Keratinocyte (primary cell): Measurements from ENCODE around the gene CD300H. TPM values are rescaled to one million over a fixed set of nuclear protein-coding genes. Genes with fewer than 3 reads are reported as not detected.

Experiments
- DNase-seq: peaks from one replicate; pipeline ENCODE4 v3.0.0-alpha.2; 2011; ENCODE audit warnings: low read depth, missing footprints, low spot score
- FAIRE-seq: peaks from 2 replicates; lab custom pipeline; 2011; peaks lifted over from hg19 to GRCh38; lab: Jason Lieb, UNC
- H2AFZ ChIP-seq: 2 replicates; pipeline ENCODE4 v1.6.0; 2012; ENCODE audit warnings: low read length, control low read depth, inconsistent platforms; ENCODE audit not compliant: control insufficient read depth
- H3K27ac ChIP-seq: 2 replicates; pipeline ENCODE4 v1.5.1; 2011; ENCODE audit warnings: low read length; ENCODE audit not compliant: control insufficient read depth, insufficient read depth
- H3K27me3 ChIP-seq: 3 replicates; pipeline ENCODE4 v1.6.0; 2011; ENCODE audit warnings: low read length; ENCODE audit not compliant: control insufficient read depth, insufficient read depth; ENCODE audit errors: extremely low read depth
- H3K36me3 ChIP-seq, 2 experiments: 2 replicates in 1 of 2; 3 replicates in 1 of 2; pipeline ENCODE4 v1.5.1; 2011; ENCODE audit warnings: low read length in 2 of 2, mild to moderate bottlenecking in 1 of 2; ENCODE audit not compliant: control insufficient read depth in 2 of 2, insufficient read depth in 2 of 2; ENCODE audit errors: extremely low read depth in 1 of 2
- H3K4me1 ChIP-seq: 3 replicates; pipeline ENCODE4 v1.5.1; 2011; ENCODE audit warnings: low read length; ENCODE audit not compliant: control insufficient read depth, insufficient read depth; ENCODE audit errors: extremely low read depth
- H3K4me2 ChIP-seq: 3 replicates; pipeline ENCODE4 v1.6.0; 2011; ENCODE audit warnings: low read depth, low read length; ENCODE audit not compliant: control insufficient read depth, insufficient read depth; ENCODE audit errors: extremely low read depth
- H3K4me3 ChIP-seq, 3 experiments: fragments of 200-600 bp in 1 of 3; sonication (generic) in 1 of 3; 2 replicates in 2 of 3; 3 replicates in 1 of 3; pipeline ENCODE4 v1.5.1; 2011 to 2016; ENCODE audit warnings: low read length in 3 of 3, mild to moderate bottlenecking in 3 of 3, control low read depth in 2 of 3, inconsistent platforms in 1 of 3, low read depth in 1 of 3, mixed read lengths in 1 of 3, mixed run types in 1 of 3, moderate library complexity in 1 of 3; ENCODE audit not compliant: control insufficient read depth in 2 of 3, insufficient read depth in 2 of 3; ENCODE audit errors: extremely low read depth in 1 of 3
- H3K79me2 ChIP-seq: 2 replicates; pipeline ENCODE4 v1.6.0; 2012; ENCODE audit warnings: low read length; ENCODE audit not compliant: control insufficient read depth, insufficient read depth
- H3K9ac ChIP-seq: 3 replicates; pipeline ENCODE4 v1.6.0; 2011; ENCODE audit warnings: low read length; ENCODE audit not compliant: control insufficient read depth, insufficient read depth; ENCODE audit errors: extremely low read depth
- H3K9me1 ChIP-seq: 3 replicates; pipeline ENCODE4 v1.6.0; 2011; ENCODE audit warnings: low read length; ENCODE audit not compliant: control insufficient read depth, insufficient read depth; ENCODE audit errors: extremely low read depth
- H3K9me3 ChIP-seq: 2 replicates; pipeline ENCODE4 v1.5.1; 2012; ENCODE audit warnings: low read depth, low read length; ENCODE audit not compliant: control insufficient read depth
- H4K20me1 ChIP-seq: 3 replicates; pipeline ENCODE4 v1.6.0; 2011; ENCODE audit warnings: low read length; ENCODE audit not compliant: control insufficient read depth, insufficient read depth; ENCODE audit errors: extremely low read depth
- CTCF ChIP-seq, 3 experiments: IDR thresholded peaks in 1 of 3; conservative IDR thresholded peaks in 1 of 3; optimal IDR thresholded peaks in 1 of 3; 2 replicates in 2 of 3; 3 replicates in 1 of 3; pipeline versions ENCODE3 to v1.5.1; 2011; ENCODE audit warnings: low read length in 3 of 3, mild to moderate bottlenecking in 3 of 3, moderate library complexity in 2 of 3, control low read depth in 1 of 3, inconsistent platforms in 1 of 3; ENCODE audit not compliant: insufficient read depth in 2 of 3; ENCODE audit errors: extremely low read depth in 1 of 3
- EZH2 ChIP-seq: IDR thresholded peaks from one replicate; pipeline ENCODE4 v1.6.1; 2012; ENCODE audit warnings: inconsistent platforms, mild to moderate bottlenecking, low read length, moderate library complexity
- dilution Hi-C: fragments of 300-500 bp; cut with MboI; formaldehyde crosslinking; loops from one replicate; pipeline ENCODE4 v1.7.0; 2020; ENCODE audit warnings: low sequenced_read_pairs; ENCODE audit not compliant: extremely low pct_ligation_motif_present
- polyA plus RNA-seq, 5 experiments: library from polyadenylated mRNA; depleted of rRNA in 3 of 5; stranded (reverse) in 3 of 5; stranded (forward) in 1 of 5; unstranded in 1 of 5; fragments of >200 nt; gene quantifications; 1 replicate in 1 of 5; 2 replicates in 3 of 5; 3 replicates in 1 of 5; pipeline versions ENCODE4 v1.2.1 to v1.2.3, GENCODE V29; 2011 to 2012; ENCODE audit warnings: missing spikeins in 2 of 5, low read depth in 1 of 5, low replicate concordance in 1 of 5

CD300H gene
- polyA plus RNA-seq, 1 donor (not counting 4 experiments of a cell fraction or from before 2014, with no cell fraction given), result not detected

- H3K36me3 ChIP-seq, result no peaks in the 10 kb centered on the region
- no peaks in the 10 kb centered on the region for H3K79me2 ChIP-seq
- H3K9ac ChIP-seq, result no peak overlapping the region
- no peaks in the 10 kb centered on the region for H4K20me1 ChIP-seq
- peaks cover 11% of the 10 kb centered on the region for H3K27me3 ChIP-seq
- H3K4me3 ChIP-seq, result no peak overlapping the region
- TF ChIP-seq EZH2 (no peak), CTCF (optimal IDR thresholded peaks at IDR 0.05 in 1 of 3, IDR thresholded peaks at IDR 0.05 in 1 of 3, conservative IDR thresholded peaks at IDR 0.05 in 1 of 3; ENCODE audit: extremely low read depth in 1 of 3, insufficient read depth in 2 of 3, low read length in 3 of 3) (no peak)
- DNase-seq (no peak), FAIRE-seq (no peak)
- H3K9me3 ChIP-seq, result no peaks in the 10 kb centered on the region
- H2AFZ ChIP-seq, result no peak overlapping the region
- H3K9me1 ChIP-seq, result no peaks in the 10 kb centered on the region
- H3K4me2 ChIP-seq, result no peak overlapping the region
- H3K4me1 ChIP-seq, result peaks cover 6% of the 10 kb centered on the region
- dilution Hi-C loops, result no loop called here
- H3K27ac ChIP-seq, result no peak overlapping the region
Measured at GRCh38 chr17:74543406-74543805, 23.9 kb downstream of the CD300H start.

GRCh38 chr17:74542727-74543383, 24.5 kb downstream of the CD300H start:
- TF ChIP-seq CTCF (optimal IDR thresholded peaks at IDR 0.05 in 1 of 3, IDR thresholded peaks at IDR 0.05 in 1 of 3, conservative IDR thresholded peaks at IDR 0.05 in 1 of 3; ENCODE audit: extremely low read depth in 1 of 3, insufficient read depth in 2 of 3, low read length in 3 of 3), result no peak
- no peak for TF ChIP-seq EZH2
- Histone ChIP-seq H3K27ac (no peak overlapping the region), H3K36me3 (no peaks in the 10 kb centered on the region), H3K9me3 (no peaks in the 10 kb centered on the region), H3K4me1 (peaks cover 6% of the 10 kb centered on the region), H3K9me1 (no peaks in the 10 kb centered on the region), H3K27me3 (peaks cover 17% of the 10 kb centered on the region), H3K79me2 (no peaks in the 10 kb centered on the region), H4K20me1 (no peaks in the 10 kb centered on the region), H2AFZ (no peak overlapping the region), H3K9ac (no peak overlapping the region), H3K4me3 (no peak overlapping the region), H3K4me2 (no peak overlapping the region)
- dilution Hi-C loops, result no loop called here
- FAIRE-seq (no peak), DNase-seq (no peak)
